SHP77 treated with DMSO at 0.1 percent for 48 hours (cell line): ENCODE measurements around the gene NKTR.

Experiments used
- DNase-seq: peaks from one replicate; lab custom pipeline; 2025; lab: John Stamatoyannopoulos, UW

The NKTR gene

GRCh38 chr3:42662813-42663535, 62.5 kb downstream of the NKTR start:
- DNase-seq, result no peak

DNA sequence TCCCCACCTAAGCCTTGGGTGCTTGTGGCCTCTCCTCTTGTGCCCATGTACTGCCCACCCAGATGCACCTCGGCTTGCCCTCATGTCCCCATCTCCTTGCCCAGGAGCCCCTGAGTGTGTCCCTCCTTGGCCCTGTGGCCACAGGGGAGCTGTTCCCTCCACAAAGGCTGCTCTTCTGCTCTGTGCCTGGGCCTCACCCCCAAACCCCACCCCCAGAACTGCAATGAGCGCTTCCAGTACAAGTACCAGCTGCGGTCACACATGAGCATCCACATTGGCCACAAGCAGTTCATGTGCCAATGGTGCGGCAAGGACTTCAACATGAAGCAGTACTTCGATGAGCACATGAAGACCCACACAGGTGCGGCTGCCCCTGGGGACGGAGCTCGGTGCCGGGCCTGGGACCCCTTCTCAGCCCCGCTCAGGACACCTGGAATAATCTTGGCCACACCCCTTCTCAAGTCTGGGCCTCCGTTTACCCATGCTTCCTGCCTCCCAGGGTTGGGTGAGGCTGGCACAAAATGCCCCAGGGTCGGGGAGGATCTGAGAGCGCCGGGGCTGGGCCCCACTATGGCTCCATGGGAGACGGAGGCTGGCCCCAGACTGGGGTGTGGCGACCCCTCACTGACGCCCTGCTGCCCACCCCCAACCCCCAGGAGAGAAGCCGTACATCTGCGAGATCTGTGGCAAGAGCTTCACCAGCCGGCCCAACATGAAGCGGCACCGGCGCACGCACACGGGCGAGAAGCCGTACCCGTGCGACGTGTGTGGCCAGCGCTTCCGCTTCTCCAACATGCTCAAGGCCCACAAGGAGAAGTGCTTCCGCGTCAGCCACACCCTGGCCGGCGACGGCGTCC, 63.3 kb downstream of the NKTR start:
- no peak for DNase-seq

- DNase-seq, result no peak
Observed at GRCh38 chr3:42664438-42664803, 63.9 kb downstream of the NKTR start.

DNA sequence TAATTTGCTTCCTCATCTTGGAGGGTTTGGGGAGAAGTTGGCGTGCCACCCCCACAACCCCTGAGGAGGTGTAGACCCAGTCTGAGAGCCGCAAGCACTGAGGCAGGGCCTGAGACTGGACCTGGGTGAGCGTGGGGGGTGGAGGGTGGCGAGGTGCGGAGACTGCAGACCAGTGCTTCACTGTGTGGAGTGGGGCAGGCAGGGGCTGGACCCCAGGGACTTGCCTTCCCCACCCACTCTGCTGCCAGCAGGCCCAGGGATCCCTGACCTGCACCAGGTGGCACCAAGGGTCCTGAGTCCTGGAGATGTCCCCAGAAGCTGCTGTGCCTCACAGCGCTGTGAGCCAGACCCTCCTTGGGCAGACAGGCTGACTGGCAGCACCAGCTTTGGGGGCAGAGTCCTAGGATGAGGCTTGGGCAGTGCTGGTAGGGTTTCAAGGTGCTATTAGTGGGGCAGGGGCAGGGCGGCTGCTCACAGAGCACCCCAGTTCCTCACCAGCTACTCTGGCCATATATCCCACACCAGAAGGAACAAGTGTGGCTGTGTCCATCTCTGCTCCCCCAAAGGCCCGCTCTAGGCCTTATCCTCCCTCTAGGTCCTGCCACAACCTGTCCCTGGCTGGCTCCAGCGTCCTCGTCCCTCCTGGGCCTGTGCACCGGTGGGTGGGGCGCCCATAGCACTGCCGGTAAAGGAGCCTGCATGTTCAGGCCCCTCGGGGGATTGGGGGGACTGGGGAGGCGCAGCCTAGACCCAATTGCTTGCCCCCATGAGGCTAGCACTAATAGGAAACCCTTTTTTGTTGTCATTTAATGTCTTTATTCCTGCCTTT, 64.8 kb downstream of the NKTR start:
- DNase-seq, result no peak

GRCh38 chr3:42666022-42666421, 65.5 kb downstream of the NKTR start:
- DNase-seq, result no peak

- no peak for DNase-seq
Observed at GRCh38 chr3:42666577-42666998, 66.1 kb downstream of the NKTR start.

DNA sequence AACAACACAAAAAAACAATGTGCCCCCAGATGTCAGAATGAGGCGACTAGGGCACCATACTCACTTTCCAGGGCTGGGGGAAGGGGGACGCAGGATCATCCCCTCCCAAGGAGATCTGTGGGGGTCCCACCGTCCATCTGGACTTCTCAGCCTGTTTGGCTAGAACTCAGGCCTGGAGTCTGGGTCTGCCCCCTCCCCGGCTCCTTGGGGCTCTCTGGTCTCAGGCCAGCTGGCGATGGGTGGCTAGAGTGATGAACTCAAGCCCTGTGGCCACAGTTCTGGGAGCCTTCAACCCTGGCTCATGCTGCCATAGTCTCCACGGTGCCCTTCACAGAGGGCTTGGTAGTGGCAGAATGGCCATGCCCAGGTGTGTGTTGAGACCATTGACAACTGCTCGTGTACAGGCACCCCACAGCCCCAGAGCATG, 66.6 kb downstream of the NKTR start:
- no peak for DNase-seq

DNA sequence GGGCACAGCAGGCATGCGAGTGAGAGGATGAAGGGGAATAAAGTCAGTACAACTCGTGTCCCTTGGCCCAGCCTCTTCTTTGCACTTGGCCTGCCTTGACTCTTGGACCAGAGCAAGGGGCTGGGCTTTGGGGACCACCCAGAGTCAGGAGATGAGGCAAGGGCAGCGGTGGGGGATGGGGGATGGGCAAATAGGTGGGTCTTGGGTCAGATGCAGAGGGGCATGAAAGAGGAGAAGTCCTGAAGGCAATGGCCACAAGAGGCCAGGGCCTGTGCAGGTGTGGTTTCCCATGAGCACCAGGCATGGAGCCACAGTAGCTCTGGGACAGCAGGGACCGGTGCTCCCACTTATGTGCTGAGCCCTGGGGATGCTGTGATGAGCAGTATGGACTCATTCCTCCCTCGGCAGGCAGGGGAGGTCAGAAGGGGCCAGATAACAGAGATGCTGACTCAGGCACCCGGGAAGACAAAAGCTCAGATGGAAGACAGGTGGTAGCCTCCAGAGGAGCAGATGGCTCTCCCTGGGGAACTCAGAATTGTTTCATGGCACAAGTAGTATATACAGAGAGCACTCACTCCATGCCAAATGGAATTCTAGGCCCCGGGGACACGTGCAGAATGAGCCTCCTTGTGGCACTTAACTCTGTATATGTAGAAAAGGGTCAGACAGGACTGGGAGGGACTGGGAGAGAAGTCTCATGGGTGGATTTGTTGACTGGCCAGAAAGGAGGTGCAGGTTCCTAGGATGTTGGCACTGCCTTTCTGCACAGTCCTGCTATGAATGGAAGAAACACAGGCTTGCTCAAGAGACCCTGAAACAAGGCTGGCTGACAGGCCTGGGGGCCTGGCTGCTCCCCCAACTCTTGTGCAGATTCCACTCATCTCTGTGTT, 67.3 kb downstream of the NKTR start:
- DNase-seq, result no peak

DNA sequence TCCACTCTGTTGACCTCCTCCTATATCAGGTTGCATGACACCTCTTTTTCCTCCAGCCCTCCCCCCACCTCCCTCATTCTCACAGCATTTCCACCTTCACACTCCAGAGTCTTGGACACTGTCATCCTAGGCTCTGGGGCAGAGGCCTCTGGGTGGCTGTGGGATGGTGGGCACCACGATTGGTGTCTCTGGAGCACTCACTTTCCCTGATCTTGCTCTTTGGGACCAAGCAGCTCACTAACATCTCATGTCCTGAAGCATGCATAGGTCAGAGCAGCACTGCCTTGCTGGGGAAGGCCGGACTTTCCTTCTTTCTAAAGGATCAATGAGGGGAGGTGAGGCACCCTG, 67.9 kb downstream of the NKTR start:
- DNase-seq, result no peak

DNA sequence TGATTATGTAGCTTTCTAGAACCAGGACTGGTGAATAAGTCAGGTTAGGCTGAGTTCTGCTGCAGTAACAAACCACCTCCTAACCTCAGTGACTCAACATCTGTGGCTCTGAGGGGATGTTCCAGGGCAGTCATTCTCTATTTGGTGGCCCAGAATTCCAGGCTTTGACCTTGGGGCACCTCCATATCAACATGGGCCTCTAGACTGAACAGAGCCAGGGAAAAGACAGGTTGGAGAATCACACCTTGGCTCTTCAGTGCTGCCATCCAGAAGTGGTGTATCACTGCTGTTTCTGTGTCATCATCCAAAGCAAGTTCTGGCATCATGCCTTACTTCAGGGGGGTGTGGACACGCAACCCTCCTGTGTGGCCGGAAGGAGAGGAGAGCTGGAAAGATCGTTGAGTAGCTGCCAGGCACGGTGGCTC, 68.3 kb downstream of the NKTR start:
- no peak for DNase-seq

GRCh38 chr3:42670051-42670576, 69.6 kb downstream of the NKTR start:
- DNase-seq, result no peak

- no peak for DNase-seq
Observed at GRCh38 chr3:42670670-42671069, 70.2 kb downstream of the NKTR start.

DNA sequence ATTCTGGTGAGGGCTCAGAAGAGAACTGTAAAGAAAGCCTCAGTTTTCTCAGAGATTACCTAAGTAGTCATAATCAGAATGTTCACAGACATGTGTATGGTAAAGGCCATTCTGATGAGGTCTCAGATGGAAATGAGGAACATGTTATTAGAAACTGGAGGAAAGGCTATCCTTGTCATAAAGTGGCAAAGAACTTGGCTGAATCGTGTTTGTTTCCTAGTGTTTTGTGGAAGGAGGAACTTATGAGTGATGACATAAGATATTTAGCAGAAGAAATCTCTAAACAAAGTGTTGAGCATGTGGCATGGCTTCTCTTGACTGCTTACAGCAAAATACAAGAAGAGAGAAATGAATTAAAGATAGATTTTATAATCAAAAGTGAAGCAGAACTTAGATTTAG, 72.0 kb downstream of the NKTR start:
- DNase-seq, result no peak

DNA sequence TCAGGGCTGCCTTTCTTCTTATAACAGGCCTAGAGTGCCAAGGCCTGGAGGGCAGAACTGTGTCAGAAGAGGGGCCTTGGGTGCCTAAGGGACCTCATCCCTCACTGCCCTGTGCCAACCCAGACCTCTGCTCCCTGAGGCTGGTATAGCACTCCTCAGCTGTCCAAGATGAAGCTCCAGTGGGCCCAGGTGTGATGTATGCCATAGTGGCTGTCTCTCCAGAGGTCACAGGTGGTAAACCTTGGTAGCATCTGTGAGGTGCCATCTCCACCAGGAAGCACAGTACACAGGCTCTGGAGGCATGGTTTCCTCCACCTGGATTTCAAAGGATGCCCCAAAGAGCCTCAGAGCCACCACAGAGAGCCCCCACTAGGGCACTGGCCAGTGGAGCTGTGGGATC, 72.6 kb downstream of the NKTR start:
- no peak for DNase-seq

GRCh38 chr3:42674146-42674545, 73.7 kb downstream of the NKTR start:
- no peak for DNase-seq

DNA sequence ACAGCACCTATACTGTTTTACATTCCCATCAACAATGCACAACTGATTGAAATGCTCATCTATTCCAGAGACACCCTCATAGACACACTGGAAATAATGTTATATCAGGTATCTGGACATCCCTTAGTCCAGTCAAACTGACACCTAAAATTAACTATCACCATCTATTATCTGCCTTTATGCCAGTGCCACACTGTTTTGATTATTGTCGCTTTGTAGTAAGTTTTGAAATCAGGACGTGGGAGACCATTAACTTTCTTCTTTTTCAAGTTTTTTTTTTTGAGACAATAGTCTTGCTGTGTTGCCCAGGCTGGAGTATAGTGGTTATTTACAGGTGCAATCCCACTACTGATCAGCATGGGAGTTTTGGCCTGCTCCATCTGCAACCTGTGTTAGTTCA, 75.4 kb downstream of the NKTR start:
- DNase-seq, result no peak

DNA sequence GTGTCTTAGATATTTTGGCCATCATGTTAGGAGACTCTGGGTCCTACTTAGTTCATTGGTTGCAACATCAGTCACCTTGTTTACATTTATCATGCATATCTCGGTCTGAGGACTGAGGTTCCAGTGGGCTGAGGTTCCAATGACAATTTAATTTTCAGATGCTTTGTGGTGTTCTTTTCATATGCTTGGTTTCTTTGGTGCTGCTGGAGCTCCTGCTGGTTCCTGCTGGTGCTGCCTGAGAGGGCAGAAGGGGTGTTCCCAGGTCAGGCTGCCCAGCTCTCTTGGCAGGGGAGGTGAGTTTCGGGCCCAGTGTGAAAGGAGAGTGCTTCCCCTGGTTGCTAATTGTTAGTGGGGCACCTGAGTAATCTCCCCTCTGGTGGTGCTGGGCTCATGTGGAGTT, 78.0 kb downstream of the NKTR start:
- DNase-seq, result no peak

- DNase-seq, result no peak
Observed at GRCh38 chr3:42680271-42680670, 79.8 kb downstream of the NKTR start.

- DNase-seq, result no peak
Observed at GRCh38 chr3:42680806-42681205, 80.3 kb downstream of the NKTR start.

GRCh38 chr3:42681361-42682038, 81.0 kb downstream of the NKTR start:
- DNase-seq, result no peak
